ENCODE data around the gene ARHGAP26.

Gene ARHGAP26

GRCh38 chr5:143226361-143226760 lies 456.2 kb downstream of the ARHGAP26 start:
- DNase-seq (ENCODE audit: low spot score) = no peak

GRCh38 chr5:143226872-143227271 lies 456.7 kb downstream of the ARHGAP26 start:
- DNase-seq (ENCODE audit: low spot score) = no peak

- DNase-seq (ENCODE audit: low spot score) = no peak
Measured at GRCh38 chr5:143227301-143227700, 457.1 kb downstream of the ARHGAP26 start.

- DNase-seq (ENCODE audit: low spot score) = no peak
Measured at GRCh38 chr5:143228597-143229293, 458.6 kb downstream of the ARHGAP26 start.

DNA sequence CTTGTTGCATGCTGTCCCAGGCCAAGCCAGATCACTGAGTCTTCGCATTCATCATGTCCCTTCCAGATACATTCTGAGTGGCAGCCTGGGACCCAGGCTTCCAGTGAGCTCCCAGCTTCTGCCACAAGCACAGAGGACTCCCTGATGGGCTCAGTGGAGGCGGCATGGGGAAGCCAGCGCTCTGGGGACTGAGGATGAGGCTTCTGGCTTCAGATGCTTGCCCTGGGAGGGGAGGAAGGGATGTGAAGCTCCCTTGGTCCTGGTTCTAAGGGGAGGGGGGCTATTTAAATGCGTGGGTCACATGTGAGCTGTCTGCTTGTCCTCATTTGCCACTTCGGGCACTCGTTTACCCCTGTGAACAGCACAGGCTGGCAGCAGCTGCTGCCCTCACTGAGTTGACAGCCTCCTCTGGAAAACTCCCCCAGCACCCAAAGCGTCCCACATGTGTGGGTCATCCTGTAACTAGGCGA lies 459.3 kb downstream of the ARHGAP26 start:
- no peak for DNase-seq (ENCODE audit: low spot score)

- no peak for DNase-seq (ENCODE audit: low spot score)
Measured at GRCh38 chr5:143229896-143230675, 459.9 kb downstream of the ARHGAP26 start.

DNA sequence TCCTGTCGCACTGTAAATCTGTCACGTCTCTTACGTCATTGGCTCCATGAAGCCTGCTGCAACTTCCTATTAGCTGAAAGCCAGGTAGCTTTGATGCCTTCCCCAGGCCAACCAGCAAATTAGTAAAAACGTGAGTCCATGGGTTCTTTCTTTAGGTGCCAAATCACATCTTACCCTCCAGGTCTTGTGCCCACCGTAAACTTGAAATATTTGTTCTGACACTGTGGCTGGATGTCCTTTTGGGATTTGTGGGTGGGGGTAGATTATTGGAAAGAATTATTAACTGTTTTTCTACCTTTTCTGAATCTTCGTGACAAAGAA lies 460.5 kb downstream of the ARHGAP26 start:
- DNase-seq (ENCODE audit: low spot score) = no peak

DNA sequence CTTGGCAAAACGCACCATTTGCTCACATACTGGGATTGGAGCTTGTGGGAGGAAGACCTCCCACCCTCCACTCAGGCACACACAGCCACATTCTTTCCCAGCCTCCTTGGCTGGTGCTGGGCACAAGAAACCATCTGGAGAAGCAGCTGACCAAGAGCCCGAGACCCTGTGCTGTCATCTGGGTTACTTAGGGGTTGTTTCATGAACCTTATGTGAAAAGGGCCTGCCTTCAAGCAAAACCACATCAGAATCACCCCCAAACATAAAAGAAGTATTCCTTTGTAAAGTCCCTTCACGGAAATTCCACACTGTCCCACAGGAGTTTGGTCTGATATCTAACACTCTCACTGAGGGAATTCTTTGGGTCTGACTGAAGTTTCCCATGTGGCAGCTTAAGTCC lies 461.2 kb downstream of the ARHGAP26 start:
- DNase-seq (ENCODE audit: low spot score) = no peak

DNA sequence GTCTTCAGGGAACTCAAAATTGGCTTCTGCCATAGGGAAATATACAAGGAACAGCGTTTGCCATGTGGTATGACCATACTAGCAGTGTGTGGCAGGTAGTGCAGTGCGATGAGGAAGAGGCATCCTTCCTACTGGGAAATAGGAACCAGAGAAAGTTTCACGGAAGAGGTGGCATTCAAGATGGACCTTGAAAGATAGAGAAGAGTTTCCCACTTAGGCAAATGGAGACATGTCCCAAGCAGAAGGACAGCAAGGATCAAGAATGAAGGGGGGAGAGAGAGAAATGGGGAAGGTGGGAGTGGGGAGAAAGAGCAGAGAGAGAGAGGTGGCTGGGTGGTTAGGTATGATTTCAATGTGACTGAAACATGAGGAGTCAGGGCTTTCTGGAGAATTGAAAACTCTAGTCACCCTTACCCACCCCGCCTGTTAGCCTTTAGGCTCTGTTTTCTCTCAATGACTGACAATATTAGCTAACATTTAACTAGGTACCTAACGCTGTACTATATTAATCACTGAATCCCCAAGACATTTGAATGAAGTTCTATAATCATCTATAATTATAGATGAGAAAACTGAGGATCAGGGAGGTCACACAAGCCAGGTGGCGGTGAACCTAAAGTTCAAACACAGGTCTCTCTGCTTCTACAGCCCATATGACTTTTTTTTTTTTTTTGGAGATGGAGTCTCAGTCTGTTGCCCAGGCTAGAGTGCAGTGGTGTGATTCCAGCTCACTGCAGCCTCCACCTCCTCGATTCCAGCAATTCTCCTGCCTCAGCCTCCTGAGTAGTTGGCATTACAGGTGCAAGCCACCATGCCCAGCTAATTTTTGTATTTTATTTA lies 462.0 kb downstream of the ARHGAP26 start:
- no peak for DNase-seq (ENCODE audit: low spot score)

- no peak for DNase-seq (ENCODE audit: low spot score)
Measured at GRCh38 chr5:143233031-143233430, 462.9 kb downstream of the ARHGAP26 start.

DNA sequence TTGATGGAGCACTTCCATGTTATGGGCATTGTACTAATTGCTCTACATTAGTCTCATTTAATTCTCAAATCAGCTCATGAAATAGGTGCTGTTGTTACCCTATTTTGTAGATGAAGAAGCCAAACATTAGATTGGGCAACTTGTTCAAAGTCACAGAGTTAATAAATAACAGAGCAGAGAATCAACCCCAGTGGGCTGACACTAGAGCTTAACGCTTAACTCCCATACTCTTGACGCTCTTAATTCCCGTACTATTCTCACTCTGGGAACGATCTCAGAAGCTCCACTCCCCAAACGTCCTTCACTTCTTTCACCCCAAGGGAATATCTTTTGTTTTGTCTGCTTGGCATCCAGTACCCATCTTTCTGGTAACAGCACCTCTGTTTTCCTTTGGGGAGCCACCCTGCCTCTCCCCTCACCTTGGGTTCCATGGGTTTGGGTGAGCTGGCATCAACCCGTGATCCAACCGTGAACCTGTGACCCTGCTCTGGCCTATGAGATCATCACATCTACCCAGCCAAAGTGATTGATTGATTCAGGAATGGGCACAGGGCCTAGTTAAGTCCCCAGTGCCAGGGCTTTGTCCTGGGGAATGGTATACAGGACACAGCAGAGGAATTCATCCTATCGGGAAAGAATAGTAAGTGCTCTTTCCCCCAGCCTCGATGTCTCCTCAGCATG lies 464.1 kb downstream of the ARHGAP26 start:
- DNase-seq (ENCODE audit: low spot score) = peak; percentile 47

- DNase-seq (ENCODE audit: low spot score) = no peak
Measured at GRCh38 chr5:143235423-143235822, 465.2 kb downstream of the ARHGAP26 start.

DNA sequence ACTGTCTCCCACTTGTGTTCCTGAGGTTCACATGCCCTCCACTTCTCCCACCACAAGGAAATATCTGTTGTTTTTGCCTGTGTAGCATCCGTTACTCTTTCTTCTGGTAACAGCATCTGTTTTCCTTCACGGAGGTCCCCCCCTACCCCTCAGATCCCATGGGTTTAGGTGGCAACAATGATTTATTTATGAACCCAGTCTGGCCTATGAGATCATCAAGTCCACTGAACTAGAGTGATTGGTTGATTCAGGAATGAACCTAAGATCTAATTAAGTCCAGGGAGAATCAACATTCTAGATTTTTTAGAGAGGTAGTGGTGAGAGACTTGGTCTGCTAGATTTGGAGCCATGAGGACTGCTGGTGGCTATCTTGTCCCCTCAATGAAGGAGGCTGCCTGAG lies 466.5 kb downstream of the ARHGAP26 start:
- DNase-seq (ENCODE audit: low spot score) = no peak

DNA sequence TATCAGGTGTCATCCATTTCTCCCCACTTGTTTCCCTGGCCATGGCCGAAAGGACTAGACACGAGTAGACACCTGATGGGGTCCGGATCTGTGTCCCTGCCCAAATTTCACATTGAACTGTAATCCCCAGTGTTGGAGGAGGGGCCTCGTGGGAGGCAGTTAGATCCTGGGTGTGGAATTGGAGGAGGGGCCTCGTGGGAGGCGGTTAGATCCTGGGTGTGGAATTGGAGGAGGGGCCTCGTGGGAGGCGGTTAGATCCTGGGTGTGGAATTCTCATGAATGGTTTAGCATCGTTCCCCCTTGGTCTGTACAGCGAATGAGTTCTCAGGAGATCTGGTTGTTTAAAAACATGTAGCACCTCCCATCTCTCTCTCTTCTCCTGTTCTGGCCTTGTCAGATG lies 467.5 kb downstream of the ARHGAP26 start:
- no peak for DNase-seq (ENCODE audit: low spot score)

DNA sequence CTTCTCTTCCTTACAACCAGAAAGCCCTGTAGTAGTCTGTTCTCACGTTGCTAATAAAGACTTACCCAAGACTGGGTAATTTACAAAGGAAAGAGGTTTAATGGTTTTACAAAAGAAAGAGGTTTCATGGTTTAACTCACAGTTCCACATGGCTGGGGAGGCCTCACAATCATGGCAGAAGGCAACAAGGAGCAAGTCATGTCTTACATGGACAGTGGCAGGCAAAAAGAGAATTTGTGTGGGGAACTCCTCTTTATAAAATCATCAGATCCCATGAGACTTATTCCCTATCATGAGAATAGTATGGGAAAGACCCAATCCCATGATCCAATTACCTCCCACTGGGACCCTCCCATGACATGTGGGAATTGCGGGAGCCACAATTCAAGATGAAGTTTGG lies 468.4 kb downstream of the ARHGAP26 start:
- no peak for DNase-seq (ENCODE audit: low spot score)

- DNase-seq (ENCODE audit: low spot score) = no peak
Measured at GRCh38 chr5:143239882-143240518, 469.8 kb downstream of the ARHGAP26 start.

DNA sequence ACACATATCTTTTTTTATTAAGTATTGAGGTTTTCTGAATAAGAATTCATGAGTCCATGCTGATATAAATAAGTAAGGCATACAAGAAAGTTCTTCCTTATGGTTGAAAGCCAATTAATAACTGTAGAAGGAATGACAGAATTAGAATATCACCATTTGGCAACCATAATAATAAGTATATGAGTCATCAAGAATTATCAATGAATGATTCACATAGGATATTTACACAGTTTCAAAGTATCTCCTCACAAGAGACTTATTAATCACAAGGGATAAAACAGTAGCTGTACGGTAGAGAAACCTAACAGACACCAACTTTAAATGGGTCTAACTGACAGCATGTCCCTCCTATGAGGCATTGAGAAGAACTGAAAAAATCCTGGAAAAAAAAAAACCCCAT lies 471.7 kb downstream of the ARHGAP26 start:
- no peak for DNase-seq (ENCODE audit: low spot score)

DNA sequence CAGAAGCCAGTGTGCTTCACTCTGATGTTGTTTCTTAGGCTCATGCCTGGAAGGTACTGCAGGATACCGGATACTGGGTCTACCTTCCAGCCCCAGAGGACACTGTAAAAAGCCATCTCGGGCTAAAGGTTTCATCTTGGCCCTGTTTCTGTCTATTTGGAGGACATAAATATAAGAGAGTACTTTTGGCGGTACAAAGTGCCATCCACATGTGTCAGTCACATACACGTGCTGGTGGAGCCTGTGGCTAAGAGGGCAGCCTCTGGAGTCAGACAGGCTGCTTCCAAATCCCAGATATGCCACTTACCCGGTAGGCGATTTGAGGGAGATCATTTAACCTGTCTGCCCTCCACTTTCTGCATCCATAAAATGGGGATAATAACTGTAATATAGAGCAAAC lies 472.9 kb downstream of the ARHGAP26 start:
- DNase-seq (ENCODE audit: low spot score) = no peak

DNA sequence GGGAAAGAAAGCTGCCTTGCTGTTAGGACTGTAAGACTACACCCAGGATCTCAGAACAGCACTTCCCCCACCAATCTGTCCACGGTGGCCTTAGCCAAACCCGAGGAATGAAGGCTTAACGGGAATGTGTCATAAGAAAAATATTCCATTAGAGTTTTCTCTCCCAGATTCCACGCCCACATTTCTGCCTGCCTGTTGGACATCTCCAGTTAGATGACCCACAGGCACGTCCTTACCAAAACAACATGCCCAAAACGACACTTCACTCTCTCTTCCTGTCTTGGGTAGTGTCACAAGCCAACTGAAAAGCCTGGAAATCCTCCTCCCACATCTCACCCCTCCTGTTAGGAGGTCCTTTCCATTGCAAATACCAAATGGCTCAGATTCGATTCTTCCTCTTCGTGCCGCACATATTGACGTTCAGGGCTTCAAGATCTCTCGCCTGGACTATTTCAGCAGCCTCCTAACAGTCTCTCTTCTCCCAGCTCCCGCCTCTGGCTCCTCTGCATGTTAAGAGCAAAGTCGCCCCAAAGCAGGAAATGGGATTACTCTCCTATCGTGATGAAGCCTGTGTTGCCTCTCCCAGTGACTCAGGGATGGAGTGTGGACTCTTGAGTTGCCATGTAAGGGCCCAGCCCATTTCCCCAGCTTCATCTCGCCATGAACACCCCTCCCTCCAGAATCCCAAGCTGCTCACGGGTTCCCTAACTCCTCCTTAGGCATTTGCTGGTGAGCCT lies 474.0 kb downstream of the ARHGAP26 start:
- no peak for DNase-seq (ENCODE audit: low spot score)

- DNase-seq (ENCODE audit: low spot score) = no peak
Measured at GRCh38 chr5:143244990-143245389, 474.8 kb downstream of the ARHGAP26 start.

All from HuH-7 (cell line).